ENCODE data around the gene SYT2.

GRCh38 chr1:202569393-202570322 lies 140.6 kb downstream of the SYT2 start:
- no peak for TF ChIP-seq CTCF (IDR thresholded peaks at IDR 0.05)
- TF ChIP-seq POLR2A (IDR thresholded peaks at IDR 0.05) = no peak

Data from Peyer's patch (tissue), 4 donors.